SU-DHL-6 (cell line): ENCODE results near the gene GTF3C6.

Source experiments
- EZH2phosphoT487 ChIP-seq: fragments of 200-600 bp; sonication (generic), shearing (Covaris generic); conservative IDR thresholded peaks from 2 replicates; pipeline ENCODE4 v1.6.1; 2018; ENCODE audit warnings: mild to moderate bottlenecking, antibody characterized with exemption, low read length, moderate library complexity, mixed read lengths
- TF ChIP-seq, protein P1 (sequence below): fragments of 200-600 bp; sonication (generic); IDR thresholded peaks from one replicate; pipeline ENCODE4 v1.5.1; 2017; ENCODE audit warnings: antibody characterized with exemption, mild to moderate bottlenecking, low read length, moderate library complexity; ENCODE audit not compliant: insufficient read depth, poor library complexity, severe bottlenecking

DNA sequence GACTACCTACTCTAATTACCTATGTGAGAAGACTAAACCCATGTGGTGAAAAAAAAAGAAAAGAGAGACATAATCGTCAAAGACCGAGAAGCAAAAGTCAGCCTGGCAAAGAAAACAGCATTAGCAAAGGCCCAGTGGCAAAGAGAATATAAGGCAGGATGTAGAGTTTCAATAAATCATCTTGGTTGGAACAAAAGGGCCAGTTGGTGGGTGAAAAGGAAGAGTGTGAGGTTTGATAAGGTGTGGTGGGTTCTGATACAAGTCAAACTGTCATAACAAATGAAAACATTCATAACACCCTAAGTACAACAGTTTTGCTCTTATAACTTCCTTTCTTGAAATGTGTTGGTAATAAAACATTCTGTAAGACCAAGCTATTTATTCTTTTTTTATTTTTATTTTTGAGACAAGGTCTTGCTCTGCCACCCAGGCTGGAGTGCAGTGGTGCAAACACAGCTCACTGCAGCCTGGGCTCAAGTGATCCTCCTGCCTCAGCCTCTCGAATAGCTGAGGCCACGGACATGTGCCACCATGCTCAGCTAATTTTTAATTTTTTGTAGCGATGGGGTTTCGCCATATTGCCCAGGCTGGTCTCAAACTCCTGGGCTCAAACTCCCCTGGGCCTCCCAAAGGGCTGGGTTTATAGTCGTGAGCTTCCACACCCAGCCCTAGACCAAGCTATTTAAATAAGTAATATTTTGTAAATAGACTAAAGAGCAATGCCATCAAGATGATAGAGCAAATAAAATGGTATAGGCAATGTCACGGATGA lies 18.9 kb upstream of the GTF3C6 start:
- TF ChIP-seq, protein P1, sequence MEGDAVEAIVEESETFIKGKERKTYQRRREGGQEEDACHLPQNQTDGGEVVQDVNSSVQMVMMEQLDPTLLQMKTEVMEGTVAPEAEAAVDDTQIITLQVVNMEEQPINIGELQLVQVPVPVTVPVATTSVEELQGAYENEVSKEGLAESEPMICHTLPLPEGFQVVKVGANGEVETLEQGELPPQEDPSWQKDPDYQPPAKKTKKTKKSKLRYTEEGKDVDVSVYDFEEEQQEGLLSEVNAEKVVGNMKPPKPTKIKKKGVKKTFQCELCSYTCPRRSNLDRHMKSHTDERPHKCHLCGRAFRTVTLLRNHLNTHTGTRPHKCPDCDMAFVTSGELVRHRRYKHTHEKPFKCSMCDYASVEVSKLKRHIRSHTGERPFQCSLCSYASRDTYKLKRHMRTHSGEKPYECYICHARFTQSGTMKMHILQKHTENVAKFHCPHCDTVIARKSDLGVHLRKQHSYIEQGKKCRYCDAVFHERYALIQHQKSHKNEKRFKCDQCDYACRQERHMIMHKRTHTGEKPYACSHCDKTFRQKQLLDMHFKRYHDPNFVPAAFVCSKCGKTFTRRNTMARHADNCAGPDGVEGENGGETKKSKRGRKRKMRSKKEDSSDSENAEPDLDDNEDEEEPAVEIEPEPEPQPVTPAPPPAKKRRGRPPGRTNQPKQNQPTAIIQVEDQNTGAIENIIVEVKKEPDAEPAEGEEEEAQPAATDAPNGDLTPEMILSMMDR = no peak
- TF ChIP-seq EZH2phosphoT487 = no peak
